B cell (primary cell): ENCODE data around the gene TOP2B.

ENCODE experiments used
- EZH2 ChIP-seq: IDR thresholded peaks from 2 replicates; pipeline ENCODE4 v1.6.1; 2012; ENCODE audit warnings: borderline replicate concordance, low read depth, mild to moderate bottlenecking, moderate library complexity, low read length; ENCODE audit not compliant: insufficient read depth, poor library complexity, severe bottlenecking
- TF ChIP-seq, protein P1 (sequence below): fragments of 200-600 bp; IDR thresholded peaks from one replicate; pipeline ENCODE4 v1.8.0; 2022; ENCODE audit warnings: antibody characterized with exemption, mild to moderate bottlenecking

DNA sequence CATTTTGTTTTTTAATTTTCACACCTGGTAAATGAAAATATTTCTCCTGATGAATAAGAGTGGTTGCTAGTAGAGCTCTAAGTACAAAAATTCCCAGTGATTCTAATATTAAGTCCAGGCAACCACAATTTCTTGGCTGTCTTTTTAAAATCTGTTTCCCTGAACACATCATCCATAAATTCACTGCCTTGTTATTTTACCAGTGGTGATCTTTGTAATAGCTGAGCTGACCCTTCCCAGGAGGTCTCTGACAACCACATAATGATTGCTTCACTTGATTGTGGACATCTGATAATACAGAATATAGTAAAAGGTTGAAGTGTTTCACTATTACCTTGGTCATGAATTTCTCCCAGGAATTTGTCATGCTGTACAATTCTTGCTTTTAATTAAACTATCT, 13.9 kb upstream of the TOP2B start:
- TF ChIP-seq, protein P1, sequence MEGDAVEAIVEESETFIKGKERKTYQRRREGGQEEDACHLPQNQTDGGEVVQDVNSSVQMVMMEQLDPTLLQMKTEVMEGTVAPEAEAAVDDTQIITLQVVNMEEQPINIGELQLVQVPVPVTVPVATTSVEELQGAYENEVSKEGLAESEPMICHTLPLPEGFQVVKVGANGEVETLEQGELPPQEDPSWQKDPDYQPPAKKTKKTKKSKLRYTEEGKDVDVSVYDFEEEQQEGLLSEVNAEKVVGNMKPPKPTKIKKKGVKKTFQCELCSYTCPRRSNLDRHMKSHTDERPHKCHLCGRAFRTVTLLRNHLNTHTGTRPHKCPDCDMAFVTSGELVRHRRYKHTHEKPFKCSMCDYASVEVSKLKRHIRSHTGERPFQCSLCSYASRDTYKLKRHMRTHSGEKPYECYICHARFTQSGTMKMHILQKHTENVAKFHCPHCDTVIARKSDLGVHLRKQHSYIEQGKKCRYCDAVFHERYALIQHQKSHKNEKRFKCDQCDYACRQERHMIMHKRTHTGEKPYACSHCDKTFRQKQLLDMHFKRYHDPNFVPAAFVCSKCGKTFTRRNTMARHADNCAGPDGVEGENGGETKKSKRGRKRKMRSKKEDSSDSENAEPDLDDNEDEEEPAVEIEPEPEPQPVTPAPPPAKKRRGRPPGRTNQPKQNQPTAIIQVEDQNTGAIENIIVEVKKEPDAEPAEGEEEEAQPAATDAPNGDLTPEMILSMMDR: no peak
- no peak for TF ChIP-seq EZH2
